GM12872 (cell line): ENCODE measurements around the gene PROC.

ENCODE experiments used
- TF ChIP-seq, protein P1 (sequence below): IDR thresholded peaks from 3 replicates; pipeline ENCODE4 v1.5.1; 2011; ENCODE audit warnings: low read depth, mild to moderate bottlenecking, low read length, moderate library complexity; ENCODE audit not compliant: insufficient read depth

Gene PROC

DNA sequence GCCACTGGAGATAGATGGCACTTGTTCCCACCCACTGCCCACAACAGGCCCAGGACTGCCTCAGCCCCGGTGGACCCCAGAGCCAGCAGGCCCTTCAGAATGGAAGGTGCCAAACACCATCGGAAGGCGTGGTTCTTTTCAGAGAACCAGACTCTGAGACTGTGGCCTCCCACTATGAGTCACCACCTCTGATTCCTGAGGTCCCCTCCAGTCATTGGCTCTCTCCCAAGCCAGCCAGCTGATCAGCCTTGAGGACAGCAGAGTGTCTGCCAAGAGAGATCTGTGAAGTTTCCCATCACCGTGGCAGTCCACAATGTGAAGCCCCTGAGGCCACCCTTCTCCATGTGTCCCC, 20.0 kb upstream of the PROC start:
- TF ChIP-seq, protein P1, sequence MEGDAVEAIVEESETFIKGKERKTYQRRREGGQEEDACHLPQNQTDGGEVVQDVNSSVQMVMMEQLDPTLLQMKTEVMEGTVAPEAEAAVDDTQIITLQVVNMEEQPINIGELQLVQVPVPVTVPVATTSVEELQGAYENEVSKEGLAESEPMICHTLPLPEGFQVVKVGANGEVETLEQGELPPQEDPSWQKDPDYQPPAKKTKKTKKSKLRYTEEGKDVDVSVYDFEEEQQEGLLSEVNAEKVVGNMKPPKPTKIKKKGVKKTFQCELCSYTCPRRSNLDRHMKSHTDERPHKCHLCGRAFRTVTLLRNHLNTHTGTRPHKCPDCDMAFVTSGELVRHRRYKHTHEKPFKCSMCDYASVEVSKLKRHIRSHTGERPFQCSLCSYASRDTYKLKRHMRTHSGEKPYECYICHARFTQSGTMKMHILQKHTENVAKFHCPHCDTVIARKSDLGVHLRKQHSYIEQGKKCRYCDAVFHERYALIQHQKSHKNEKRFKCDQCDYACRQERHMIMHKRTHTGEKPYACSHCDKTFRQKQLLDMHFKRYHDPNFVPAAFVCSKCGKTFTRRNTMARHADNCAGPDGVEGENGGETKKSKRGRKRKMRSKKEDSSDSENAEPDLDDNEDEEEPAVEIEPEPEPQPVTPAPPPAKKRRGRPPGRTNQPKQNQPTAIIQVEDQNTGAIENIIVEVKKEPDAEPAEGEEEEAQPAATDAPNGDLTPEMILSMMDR, result no peak

GRCh38 chr2:127400533-127400896, 17.7 kb upstream of the PROC start:
- TF ChIP-seq, protein P1, result no peak

GRCh38 chr2:127400897-127401756, 17.1 kb upstream of the PROC start:
- TF ChIP-seq, protein P1, result no peak

GRCh38 chr2:127401757-127402695, 16.2 kb upstream of the PROC start:
- TF ChIP-seq, protein P1, result no peak

DNA sequence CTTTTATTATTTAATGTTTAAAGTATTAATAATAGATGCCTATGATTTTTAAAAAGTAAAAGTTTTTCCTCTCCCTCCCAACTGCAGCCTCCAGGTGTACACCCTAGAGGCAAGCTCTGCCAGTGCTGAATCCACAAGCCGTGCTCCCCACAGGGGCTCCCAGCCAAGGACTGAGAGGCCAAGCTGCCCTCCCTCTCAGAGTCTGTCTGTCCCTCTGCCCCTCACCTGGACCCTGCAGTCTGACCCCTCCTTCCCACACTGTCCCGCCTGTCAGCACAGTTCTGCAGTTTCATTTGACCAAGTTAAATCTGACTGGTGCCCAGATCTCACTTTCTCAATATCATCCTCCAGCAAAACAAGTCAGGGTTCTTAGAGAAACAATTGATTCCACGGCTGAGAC, 14.8 kb upstream of the PROC start:
- TF ChIP-seq, protein P1, result no peak

GRCh38 chr2:127404466-127405254, 13.6 kb upstream of the PROC start:
- TF ChIP-seq, protein P1, result no peak

DNA sequence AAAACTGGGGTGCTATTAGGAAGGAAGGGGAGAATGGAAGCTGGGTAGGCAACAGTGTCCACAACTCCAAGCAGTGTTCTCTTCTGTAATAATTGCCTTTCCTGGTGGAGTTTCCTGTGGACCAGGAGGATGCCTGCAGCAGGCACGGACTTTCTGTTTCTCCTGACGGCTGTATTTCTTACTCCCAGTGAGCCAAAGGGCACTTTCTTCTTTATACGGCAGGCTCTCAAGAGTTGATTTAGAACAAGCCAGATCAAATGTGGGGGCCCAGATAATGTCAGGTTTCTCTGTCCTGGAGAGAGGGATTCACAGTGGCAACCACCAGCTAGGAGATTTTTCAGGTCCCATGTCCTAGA, 13.0 kb upstream of the PROC start:
- TF ChIP-seq, protein P1, result no peak
